HG03039 (cell line): Measurements from ENCODE around the gene TMEM269.
"Not testable (repeated sequence)": the region's sequence is repeated elsewhere in the genome, so short reads cannot be mapped to it uniquely, and the experiment has no call there.

Experiments
- ATAC-seq: cut with Tn5 transposase; IDR thresholded peaks from one replicate; pipeline ENCODE4 v1.9.1; 2021; ENCODE audit warnings: mild to moderate bottlenecking, moderate library complexity; ENCODE audit not compliant: unreplicated experiment

The TMEM269 gene

DNA sequence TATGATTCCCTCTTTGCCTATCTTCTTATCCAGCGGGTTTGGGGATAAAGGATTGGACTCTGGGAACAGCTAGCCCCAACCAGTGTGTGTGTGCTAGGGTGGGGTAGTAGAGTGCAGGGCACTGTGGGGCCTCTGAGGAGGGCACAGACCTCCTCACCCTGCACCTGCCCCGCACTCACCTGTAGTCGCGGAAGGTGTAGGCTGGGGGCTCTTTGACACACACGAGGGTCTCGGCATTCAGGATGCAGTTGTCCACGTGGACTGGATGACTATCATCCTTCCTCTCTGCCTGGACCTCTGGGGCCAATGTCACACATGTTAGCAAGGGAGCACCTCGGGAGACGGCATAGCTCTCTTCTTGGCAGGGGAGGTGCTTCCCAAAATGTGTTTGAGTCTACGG, 36.8 kb upstream of the TMEM269 start:
- no peak for ATAC-seq

GRCh38 chr1:42748461-42749410, 36.1 kb upstream of the TMEM269 start:
- ATAC-seq, result no peak

DNA sequence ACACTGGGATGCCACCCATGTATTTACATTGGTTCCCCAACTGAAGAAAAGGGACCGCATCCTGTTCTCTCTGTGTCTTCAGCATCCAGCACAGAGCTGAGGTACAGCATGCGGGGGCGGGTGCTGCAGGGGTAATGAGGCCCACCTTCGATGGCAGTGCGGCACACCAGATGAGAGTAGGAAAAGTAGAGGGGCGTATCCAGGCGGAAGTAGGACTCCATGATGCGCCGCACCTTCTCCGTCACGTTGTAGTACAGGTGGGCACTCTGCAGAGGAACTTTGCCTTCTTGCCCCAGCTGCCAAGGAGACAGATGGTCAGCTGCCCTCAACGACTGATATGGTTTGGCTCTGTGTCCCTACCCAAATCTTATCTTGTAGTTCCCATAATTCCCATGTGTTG, 34.8 kb upstream of the TMEM269 start:
- ATAC-seq, result no peak

- not testable (repeated sequence) for ATAC-seq
Observed at GRCh38 chr1:42751511-42752070, 33.2 kb upstream of the TMEM269 start.

DNA sequence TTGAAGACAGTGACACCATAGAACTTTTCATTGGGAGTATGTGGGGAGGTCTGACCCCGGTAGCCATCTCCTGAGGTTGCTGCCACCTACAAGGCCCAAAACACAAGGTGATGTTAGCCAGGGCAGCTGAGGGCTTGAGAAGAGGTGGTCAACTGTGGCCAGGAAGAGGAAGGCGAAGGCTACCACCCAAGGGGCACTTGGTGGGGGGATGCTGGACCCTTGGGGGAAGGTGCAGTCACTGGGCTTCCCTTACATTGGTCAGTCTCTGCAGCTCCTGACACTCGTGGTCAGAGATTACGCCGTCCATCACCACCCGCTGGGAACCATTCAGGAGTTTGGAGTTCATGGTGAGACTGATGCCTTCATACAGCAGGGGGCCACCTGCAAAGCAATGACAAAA, 32.5 kb upstream of the TMEM269 start:
- ATAC-seq, result no peak

- ATAC-seq, result no peak
Observed at GRCh38 chr1:42753070-42753469, 31.7 kb upstream of the TMEM269 start.

DNA sequence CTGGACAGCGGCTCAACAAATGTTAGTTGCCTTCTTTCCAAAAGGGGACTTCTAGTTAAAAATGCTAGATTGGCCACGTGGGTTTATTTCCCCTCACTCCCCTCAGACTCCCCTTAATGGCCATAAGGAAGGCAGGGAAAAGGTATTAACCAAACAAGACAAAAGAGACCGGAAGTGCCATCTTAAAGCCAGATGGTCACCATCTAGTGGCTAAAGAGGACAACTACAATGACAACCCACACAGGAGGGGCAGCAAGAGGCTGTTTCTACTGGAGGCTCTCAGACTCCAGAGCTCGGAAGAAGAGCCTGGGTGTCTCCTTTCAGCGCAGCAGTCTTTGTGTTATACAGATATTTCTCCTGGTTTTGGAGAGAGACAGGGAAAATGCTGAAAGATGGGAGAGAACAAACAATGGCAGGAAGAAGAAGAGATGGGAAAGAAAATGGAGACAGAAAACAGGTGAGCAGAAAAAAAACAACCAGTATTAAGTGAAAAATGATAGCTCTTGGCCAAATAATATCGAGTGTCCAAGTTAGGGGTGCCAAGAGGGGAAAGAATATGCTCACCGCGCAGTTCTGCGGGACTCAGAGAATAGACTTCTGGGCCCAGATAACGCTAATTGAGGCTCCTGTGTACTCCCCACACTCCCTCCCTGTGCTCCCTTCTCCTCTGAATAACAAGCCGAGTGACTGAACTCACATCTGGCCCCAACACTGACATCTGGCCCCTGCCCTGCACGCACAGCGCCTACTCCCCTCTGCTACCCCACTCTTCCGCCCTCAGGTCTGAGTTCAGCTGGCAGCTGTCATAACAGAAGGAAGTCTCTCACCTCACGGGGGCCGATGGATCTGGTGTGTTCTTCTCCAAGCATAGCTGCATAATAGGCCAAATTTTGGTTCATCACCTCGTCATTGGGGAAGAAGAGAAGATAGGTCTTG, 27.6 kb upstream of the TMEM269 start:
- no peak for ATAC-seq

- no peak for ATAC-seq
Observed at GRCh38 chr1:42757892-42758275, 26.9 kb upstream of the TMEM269 start.

DNA sequence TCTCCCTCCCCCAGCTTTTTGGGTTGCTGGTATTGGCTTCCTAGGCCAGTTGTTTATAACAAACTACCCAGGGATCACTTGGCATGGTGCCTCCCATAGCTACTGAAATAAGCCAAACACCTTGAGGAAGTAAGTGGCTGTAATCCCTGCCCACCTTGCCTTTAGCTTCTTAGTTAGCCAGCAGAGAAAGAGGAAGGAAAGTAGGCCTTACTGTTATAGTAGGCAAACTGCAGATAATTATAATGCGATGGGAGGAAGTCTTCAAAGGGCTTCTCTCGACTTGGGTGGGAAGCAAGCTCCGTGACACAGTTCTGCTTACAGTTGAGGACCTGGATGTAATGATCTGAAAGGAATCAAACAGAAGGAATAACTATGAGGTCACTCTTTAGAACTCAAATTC, 26.1 kb upstream of the TMEM269 start:
- no peak for ATAC-seq

GRCh38 chr1:42759114-42759513, 25.7 kb upstream of the TMEM269 start:
- ATAC-seq, result no peak

DNA sequence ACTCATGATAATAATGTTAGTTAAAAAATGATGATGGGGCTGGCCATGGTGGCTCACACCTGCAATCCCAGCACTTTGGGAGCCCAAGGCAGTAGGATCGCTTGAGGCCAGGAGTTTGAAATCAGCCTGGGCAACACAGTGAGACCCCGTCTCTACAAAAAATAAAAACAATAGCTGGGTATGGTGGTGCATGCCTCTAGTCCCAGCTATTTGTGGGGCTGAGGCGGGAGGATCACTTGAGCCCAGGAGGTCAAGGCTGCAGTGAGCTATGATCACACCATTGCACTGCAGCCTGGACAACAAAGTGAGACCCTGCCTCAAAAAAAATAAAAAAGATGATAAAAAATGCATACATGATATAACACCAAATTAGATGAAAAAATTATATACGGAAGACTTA, 23.2 kb upstream of the TMEM269 start:
- ATAC-seq, result no peak

DNA sequence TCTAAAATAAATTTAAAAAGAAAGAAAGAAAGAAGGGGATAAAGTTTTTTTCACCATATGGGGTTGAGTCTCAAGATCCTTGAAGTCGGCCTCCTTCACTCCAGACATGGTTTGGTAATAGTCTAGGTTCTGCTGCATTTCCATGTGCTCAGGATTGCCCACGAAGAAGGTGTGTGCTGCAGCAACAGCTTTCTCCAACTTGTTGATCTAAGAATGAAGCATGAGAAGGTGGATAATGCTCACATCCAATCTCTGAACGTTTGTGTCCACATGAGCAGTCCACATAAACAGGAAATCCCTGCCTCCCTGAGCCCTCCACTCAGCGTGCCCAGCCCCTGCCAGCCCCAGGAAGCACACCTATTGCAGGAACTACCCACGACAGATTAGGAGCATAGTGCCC, 22.5 kb upstream of the TMEM269 start:
- ATAC-seq, result no peak

DNA sequence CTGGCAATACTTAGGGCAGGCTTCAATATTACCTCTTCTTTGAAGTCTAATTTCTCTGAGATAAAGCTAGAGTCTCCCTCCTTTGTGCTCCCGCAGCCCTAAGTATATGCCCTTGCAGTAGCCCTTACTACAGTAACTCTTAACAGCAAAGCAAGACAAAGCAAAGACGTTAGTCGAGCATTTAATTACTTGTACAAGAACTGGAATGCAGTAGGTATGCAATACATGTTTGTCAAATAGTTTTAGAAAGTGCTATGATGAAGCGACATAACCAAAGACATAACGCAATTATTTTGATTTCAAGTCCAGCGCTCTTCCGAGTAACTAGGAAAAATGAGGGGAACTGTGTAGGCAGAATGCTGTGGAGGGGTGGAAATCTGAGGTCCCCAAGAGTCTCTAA, 19.5 kb upstream of the TMEM269 start:
- no peak for ATAC-seq

DNA sequence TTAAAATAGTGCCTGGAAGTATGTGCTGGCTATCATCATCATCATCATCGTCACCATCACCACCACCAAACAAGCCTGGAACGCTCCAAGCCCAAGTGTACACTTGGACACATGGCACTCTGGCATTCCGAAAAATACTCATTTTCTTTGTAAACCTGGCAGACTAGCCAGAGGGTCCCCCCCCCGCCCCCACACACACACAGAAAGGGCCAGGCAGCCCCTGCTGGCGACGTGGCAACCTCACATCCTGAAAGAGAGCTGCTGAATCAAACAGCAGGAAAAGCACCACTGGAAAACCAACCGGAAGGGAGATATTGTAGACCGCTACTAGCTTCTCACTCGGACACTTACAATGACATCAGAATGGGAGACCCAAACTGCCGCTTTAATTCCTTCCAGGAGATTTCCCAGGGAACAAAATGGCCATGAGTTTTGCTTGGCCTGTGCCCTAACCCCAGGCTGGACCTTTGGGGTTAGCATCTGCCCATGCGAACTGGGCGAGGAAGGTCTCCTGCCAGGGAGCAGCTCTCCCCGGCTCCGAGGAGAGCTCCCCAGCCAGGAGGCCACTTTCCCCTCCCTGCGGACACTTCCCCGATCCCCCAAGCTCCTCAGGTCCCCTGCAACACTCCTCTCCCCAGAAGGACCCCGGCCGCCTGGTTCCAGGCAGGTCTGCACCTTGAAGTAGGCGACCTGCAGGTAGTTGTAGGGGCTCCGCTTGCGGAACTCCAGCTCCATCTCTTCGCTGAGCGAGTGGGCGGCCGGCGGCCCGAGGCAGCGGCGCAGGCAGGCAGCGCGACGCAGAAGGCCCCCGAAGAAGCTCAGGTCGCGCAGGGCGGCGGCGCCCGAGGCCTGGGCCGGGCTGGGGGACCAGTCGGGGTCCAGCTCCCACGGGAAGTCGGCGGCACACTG, 18.7 kb upstream of the TMEM269 start:
- ATAC-seq, result peak; percentile 22

GRCh38 chr1:42766741-42767509, 17.9 kb upstream of the TMEM269 start, which contains the start of the genes C1orf50 and P3H1:
Gene C1orf50, plus strand, starts transcription at chr1:42767249. Its CDS starts 63 bp downstream, at chr1:42767312.
Gene P3H1, minus strand, starts transcription at chr1:42767028. Its CDS starts 57 bp downstream, at chr1:42766971.
- peak; percentile 85 for ATAC-seq

- ATAC-seq, result no peak
Observed at GRCh38 chr1:42767510-42768000, 17.2 kb upstream of the TMEM269 start.

- no peak for ATAC-seq
Observed at GRCh38 chr1:42768172-42768571, 16.6 kb upstream of the TMEM269 start.

- ATAC-seq, result no peak
Observed at GRCh38 chr1:42769811-42770210, 15.0 kb upstream of the TMEM269 start.

GRCh38 chr1:42773420-42773819, 11.4 kb upstream of the TMEM269 start:
- no peak for ATAC-seq
